ENCODE measurements around the gene PTPRN2.

PTPRN2 gene

DNA sequence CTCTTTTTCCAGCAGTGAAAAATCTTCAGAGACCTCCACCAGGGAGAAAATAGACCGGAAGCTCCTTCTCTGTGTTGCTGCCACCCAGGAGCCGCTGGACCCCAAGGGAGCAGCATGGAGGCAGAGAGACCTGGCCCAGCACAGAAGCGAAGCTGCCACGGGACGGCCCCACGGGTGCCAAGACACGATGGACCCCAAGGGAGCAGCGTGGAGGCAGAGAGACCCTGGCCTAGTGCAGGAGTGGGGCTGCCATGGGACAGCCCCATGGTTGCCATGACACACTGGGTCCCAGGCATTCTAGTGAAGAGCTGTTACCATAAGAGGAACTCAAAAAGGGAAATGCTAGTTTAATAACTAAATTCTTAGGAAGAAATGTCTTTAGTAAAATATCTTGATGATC lies 186.3 kb downstream of the PTPRN2 start:
- no peak for DNase-seq (ENCODE audit: low read depth, low spot score)

DNA sequence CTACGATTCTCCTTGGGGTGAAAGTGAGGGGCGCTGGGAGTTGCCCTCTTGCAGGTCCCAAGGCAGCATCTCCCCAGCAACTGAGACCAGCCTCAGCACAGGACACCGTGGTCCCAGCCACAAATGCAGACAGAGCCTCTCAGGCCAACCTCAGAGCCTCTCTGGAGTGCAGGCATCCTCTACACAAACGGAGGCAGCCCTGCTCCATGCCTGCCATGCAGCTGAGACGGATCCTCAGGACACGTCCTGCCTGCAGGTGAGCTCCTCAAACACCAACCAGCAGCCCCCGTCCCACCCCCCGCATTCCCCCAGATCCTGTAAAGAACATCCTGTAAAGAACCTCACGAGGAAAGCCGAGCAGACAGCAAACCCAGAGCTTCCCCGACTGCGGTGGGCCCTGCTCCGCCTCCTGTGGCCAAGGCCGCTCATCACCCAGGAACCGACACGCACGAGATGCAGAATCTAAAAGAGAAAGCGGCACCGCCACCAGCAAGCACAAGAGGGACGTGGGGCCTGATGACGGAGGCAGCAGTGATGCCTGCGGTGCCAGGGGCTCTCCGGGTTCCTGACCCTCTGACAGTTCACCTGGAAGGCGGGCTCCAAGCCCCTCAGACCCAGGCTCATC lies 186.9 kb downstream of the PTPRN2 start:
- no peak for DNase-seq (ENCODE audit: low read depth, low spot score)

DNA sequence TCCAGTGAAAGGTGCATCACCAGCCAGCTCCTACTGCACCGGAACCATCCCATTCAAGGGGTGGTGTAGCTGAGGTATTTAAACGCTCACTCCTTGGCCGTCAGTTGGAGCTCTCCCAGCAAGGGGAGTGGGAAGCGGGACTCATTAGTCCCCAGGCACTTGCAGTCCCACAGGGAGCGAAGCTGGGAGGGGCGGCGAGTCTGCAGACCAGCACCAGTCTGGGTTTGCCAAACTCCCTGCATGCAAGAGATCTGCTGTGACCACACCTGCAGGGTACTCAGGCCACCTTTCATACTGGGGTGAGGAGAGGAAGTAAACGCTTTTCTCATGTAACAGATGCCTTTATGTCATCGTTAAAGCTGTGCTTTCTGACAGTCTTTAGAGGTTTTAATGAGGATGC lies 187.9 kb downstream of the PTPRN2 start:
- no peak for DNase-seq (ENCODE audit: low read depth, low spot score)

DNA sequence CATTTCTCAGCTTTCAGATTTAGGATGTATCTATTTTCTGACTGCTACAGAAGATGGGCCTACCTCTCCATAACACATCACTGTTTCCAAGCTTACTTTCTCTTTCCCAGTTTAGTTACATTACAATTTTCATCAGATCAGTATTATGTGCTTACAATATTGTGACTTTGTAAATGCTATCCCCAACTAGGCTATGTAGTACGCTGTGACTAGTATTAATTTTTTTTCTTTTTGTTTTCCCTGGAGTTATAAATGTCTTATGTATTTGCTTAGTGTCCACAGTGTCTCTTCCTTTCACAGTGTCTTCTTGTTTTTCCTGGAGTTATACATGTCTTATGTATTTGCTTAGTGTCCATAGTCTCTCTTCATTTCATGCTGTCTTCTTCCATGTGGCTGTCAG lies 188.9 kb downstream of the PTPRN2 start:
- no peak for DNase-seq (ENCODE audit: low read depth, low spot score)

DNA sequence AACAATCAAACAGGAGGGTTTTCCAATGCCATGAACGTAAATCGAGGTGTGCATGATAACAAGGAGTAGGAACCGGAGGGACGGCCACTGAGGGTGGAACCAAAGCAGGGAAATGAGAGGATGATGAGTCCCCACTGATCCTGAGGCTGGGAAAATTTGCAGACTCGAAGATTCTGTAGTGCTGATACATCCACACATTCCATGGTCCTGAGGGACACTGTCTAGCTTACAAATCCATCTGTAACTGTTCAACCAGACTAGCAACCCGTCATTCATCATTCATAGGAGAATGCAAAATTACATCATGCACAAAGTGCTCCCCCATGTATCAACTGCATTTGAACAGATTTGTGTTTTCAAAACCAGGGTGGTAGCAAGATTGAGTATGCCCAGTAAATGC lies 189.7 kb downstream of the PTPRN2 start:
- DNase-seq (ENCODE audit: low read depth, low spot score) = no peak

- no peak for DNase-seq (ENCODE audit: low read depth, low spot score)
These were observed 190.4 kb downstream of the PTPRN2 start for GRCh38 chr7:158396982-158397862.

- DNase-seq (ENCODE audit: low read depth, low spot score) = no peak
These were observed 191.2 kb downstream of the PTPRN2 start for GRCh38 chr7:158396301-158396905.

- DNase-seq (ENCODE audit: low read depth, low spot score) = no peak
These were observed 191.8 kb downstream of the PTPRN2 start for GRCh38 chr7:158395780-158396278.

DNA sequence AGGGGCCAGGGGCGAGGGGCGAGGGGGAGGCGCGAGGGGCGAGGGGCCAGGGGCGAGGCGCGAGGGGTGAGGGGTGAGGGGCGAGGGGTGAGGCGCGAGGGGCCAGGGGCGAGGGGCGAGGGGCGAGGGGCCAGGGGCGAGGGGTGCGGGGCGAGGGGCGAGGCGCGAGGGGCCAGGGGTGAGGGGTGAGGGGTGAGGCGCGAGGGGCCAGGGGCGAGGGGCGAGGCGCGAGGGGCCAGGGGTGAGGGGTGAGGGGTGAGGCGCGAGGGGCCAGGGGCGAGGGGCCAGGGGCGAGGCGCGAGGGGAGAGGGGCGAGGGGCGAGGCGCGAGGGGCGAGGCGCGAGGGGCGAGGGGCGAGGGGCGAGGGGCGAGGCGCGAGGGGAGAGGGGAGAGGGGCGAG lies 192.3 kb downstream of the PTPRN2 start:
- no peak for DNase-seq (ENCODE audit: low read depth, low spot score)

GRCh38 chr7:158394936-158395335 lies 192.7 kb downstream of the PTPRN2 start:
- no peak for DNase-seq (ENCODE audit: low read depth, low spot score)

DNA sequence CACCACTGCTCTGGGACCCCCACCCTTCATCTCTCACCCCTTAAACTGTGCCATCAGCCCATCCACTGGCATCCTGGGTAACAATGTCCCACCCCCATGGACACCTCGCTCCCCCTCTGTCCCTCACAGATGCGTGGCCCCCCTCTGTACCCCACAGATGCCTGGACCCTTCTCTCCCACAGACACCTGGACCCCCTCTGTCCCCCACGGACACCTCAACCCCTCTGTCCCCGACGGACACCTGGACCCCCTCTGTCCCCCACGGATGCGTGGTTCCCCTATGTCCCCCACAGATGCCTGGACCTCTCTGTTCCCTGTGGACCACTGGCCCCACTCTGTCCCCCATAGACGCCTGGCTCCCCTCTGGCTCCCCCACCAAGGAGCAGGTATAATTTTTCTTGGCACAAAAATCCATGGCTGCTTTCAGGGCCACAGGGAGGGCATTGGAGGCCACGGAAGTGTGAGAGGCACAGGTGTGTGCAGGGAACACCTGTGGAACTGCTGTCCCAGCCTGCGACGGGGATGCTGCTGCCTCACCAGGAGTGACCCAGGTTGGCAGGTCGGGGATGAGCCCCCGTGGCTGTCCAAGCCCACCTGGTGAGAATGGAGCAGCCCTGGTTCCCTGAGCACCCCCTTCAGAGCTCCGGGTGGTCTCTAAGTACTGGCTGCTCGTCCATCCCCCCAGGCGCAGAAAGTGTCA lies 193.5 kb downstream of the PTPRN2 start:
- DNase-seq (ENCODE audit: low read depth, low spot score) = no peak

GRCh38 chr7:158392251-158392650 lies 195.4 kb downstream of the PTPRN2 start:
- DNase-seq (ENCODE audit: low read depth, low spot score) = no peak

DNA sequence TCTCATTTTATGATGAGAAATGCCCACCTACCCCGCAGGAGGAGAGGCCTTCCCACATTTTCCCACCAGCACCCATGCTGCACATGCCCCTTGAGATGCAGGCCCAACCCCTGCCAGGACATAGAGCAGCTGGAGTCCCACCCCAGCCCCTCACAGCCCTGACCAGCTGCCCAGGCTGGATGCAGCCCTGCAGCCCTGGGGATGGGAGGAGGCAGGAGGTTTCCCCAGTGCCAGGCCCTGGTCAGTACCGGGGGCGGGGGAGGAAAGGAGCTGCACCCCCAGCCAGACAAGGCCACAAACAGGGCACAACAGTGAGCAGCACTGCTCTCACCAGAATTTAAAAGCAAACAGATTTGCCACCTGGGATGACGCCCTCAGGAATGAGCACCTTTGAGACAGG lies 196.1 kb downstream of the PTPRN2 start:
- DNase-seq (ENCODE audit: low read depth, low spot score) = no peak

DNA sequence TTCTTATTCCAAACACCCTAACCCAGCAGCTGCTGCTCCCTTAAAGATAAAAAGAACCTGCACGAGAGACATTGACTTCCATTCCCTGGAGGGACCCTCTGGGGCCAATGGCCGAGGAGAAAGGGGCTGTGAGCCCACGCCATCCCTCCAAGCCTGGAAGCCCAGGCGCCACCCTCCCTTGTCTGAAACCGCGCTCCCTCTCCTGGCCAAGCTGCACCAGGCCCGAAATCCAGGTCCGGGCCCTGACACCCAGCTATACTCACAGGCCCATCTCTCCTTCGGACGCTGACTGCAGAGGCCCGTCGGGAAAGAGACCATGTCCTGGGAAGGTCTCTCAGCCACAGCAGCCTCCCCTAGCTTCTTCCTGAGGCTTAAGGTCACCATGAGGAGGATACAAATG lies 196.5 kb downstream of the PTPRN2 start:
- no peak for DNase-seq (ENCODE audit: low read depth, low spot score)

GRCh38 chr7:158390460-158390859 lies 197.2 kb downstream of the PTPRN2 start:
- no peak for DNase-seq (ENCODE audit: low read depth, low spot score)

DNA sequence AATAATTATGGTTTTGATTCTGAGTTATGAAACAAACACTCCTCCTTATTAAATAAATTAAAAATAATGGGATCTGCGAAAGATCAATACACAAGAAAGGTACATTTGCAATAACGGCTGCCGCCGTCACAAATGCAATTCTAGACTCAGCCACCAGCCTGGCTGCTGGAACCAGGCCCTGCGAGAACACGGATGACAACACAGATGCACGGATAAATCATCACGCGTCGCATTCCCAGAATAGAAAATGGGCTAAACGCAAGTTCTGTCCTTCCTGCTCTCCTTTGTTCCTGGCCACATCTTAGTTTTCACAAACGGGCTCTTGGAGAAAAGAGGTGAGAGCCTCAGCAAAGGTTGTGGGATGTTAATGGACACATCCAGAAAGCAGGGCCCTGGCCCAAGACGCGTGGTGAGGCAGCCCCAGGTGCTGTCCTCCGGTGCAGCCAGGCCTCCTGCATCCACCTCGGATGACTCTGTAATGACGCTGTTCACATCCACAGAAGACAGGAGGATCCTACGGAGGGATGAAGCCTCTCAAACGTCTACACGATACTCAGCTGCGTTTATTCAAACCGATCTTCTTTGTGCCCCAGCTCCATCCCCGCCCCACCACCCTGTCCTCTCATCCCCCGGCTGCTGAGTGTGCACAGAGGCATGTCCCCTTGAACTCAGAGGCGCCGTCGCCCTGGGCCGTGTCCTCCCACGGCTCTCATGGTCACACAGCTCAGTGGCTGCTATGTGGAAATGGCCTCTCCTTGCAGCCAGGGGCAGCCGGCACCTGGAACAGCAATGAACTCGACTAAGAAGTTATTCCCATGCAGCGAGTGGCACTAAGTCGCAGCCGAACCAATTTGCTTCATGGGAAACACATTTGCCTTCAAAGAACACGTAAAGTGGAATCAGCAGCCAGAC lies 197.9 kb downstream of the PTPRN2 start:
- no peak for DNase-seq (ENCODE audit: low read depth, low spot score)

GRCh38 chr7:158388928-158389327 lies 198.7 kb downstream of the PTPRN2 start:
- no peak for DNase-seq (ENCODE audit: low read depth, low spot score)

DNA sequence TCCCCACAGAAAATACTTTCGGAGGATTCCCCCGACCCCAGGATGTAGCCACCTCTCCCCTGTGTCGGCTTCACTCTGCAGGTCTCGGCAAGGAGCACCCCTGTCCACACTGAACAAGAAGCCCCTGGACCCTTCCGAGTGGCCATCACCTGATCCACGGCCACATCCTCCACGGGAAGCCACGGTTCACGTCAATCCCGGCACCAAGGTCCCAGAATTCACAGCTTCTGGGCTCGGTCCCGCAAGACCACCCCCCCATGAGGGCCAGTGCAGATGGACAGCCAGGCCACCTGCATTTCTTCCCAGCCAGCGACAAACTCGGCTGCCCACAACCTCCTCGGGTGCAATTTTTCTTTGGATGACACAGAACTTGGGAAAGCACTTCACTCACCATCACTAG lies 199.6 kb downstream of the PTPRN2 start:
- DNase-seq (ENCODE audit: low read depth, low spot score) = no peak

DNA sequence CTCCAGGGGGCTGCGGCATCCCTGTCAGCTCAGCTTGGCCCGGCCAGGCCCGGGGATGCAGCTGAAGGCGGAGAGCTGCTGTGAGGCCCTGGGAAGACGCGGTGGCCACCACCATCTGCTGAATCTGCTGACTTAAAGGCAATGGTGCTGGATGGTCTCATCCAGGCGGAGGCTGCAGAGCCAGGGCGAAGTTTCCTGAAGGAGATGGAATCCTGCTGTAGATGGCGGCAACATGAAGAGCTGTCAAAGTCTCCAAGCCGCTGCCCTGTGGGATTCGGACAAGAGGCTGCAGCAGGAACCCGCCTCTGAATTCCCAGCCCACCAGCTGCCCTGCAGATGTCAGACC lies 200.1 kb downstream of the PTPRN2 start:
- no peak for DNase-seq (ENCODE audit: low read depth, low spot score)

DNA sequence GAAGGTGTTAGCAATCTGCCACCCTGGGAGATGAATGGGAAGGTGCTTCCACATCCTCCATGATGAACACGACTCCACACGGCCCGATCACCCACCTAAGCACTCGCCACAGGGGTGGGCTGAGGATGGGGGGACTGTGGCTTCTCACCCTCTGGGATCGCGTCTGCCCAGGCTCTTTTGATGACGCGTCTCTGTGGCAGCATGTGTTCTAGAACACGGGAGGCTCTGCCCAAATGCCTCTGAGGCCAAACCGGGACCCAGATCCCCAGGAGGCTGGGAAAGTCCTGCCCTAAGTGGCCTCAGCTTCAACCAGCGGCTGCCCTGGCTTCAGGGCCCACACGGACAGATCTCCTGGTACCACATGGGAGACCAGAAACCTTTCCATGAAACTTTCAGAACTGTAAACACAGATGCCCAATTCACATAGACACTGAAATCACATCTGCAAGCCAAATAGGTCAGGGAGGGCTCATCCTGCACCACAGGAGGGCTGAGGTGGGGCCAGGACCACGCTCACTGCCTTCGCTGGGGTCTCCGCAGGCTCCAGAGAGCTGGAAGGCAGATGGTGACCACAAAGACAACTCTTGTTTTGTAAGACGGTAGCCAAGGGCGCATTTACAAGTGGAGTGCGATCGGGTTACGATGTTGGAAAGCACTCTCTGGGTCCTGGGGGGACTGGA lies 200.6 kb downstream of the PTPRN2 start:
- no peak for DNase-seq (ENCODE audit: low read depth, low spot score)

DNA sequence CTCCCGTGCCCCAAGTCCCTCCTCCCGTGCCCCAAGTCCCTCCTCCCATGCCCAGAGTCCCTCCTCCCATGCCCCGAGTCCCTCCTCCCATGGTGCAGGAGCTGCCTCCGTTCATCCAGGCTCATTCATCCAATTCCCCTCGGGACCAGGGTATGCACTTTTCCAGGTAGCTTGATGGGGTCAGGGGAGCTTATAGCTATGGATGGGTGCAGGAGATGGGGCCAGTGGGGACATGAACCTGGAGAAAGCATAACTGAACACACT lies 201.3 kb downstream of the PTPRN2 start:
- DNase-seq (ENCODE audit: low read depth, low spot score) = no peak

Data from smooth muscle cell of the brain vasculature (primary cell).